ENCODE results near the gene AMBP.

GRCh38 chr9:114034196-114034595 lies 43.9 kb downstream of the AMBP start:
- TF ChIP-seq CTCF (IDR thresholded peaks at IDR 0.05; ENCODE audit: low read length) (no peak), EZH2 (optimal IDR thresholded peaks at IDR 0.05; ENCODE audit: low read depth, low read length) (no peak)

All from MM.1S (cell line).